HG02943 (cell line): Measurements from ENCODE around the gene C11orf21.

ENCODE experiments used
- ATAC-seq: cut with Tn5 transposase; IDR thresholded peaks from one replicate; pipeline ENCODE4 v1.9.1; 2021; ENCODE audit warnings: mild to moderate bottlenecking, low read depth, moderate library complexity; ENCODE audit not compliant: unreplicated experiment

Gene C11orf21

DNA sequence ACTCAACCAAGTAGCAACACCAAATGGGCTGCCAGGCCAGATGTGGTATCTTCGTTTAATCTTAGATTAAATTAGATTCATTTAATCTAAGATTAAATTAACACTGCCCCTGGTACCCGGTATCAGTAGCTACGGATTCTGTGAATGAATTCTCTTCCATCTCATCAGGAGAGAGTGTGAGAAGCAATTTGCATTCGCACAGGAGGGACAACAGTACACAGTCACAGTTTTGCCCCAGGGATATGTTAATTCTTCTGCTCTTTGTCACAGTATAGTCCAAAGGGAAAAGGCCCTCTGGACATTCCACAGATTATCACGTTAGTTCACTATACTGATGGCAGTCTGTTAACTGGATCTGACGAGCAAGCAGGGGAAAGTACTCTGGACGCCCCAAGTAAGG is 54.2 kb downstream of the C11orf21 start:
- ATAC-seq, result no peak
